Astrocyte (in vitro differentiated cells and primary cell): ENCODE measurements around the gene ARID4A.

ENCODE experiments used
- EZH2 ChIP-seq: IDR thresholded peaks from 2 replicates; pipeline ENCODE4 v1.6.1; 2012; ENCODE audit warnings: mild to moderate bottlenecking, low read length, inconsistent platforms; ENCODE audit not compliant: insufficient read depth
- TF ChIP-seq, protein P1 (sequence below): IDR thresholded peaks from 2 replicates; pipeline ENCODE4 v1.5.1; 2011; ENCODE audit warnings: low read depth, mild to moderate bottlenecking, inconsistent platforms, low read length, moderate library complexity; ENCODE audit not compliant: insufficient read depth

DNA sequence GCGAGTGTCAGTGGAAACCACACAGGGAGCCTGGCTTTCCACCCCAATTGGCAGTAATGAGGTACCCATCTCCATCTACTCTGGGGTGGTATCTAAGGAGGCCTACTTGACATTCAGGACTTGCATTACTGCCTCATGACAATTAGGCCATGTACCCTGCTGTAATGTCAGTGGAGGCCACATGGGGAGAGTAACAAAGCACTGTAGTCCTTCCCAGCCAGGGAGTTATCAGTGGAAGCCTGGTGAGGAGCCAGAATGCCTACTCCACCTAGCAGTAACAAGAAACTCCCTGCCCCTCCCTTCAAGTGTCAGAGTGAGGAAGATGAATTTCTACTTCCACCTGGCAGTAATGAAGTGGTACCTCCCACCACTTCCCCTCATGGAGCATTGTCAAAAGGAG, 116.5 kb downstream of the ARID4A start:
- TF ChIP-seq, protein P1, sequence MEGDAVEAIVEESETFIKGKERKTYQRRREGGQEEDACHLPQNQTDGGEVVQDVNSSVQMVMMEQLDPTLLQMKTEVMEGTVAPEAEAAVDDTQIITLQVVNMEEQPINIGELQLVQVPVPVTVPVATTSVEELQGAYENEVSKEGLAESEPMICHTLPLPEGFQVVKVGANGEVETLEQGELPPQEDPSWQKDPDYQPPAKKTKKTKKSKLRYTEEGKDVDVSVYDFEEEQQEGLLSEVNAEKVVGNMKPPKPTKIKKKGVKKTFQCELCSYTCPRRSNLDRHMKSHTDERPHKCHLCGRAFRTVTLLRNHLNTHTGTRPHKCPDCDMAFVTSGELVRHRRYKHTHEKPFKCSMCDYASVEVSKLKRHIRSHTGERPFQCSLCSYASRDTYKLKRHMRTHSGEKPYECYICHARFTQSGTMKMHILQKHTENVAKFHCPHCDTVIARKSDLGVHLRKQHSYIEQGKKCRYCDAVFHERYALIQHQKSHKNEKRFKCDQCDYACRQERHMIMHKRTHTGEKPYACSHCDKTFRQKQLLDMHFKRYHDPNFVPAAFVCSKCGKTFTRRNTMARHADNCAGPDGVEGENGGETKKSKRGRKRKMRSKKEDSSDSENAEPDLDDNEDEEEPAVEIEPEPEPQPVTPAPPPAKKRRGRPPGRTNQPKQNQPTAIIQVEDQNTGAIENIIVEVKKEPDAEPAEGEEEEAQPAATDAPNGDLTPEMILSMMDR: no peak
- no peak for TF ChIP-seq EZH2
